Measurements from ENCODE around the gene GRM7. TPM values are rescaled to one million over a fixed set of nuclear protein-coding genes. Genes with fewer than 3 reads are reported as not detected.

The GRM7 gene
- total and polyA plus RNA-seq, 4 donors, result 0.20 to 1.3 (median 0.80) TPM

- Histone ChIP-seq H3K27ac (ENCODE audit: low read depth in 1 of 2, low read length in 1 of 2) (no peak overlapping the region), H3K36me3 (ENCODE audit: control insufficient read depth in 4 of 4, insufficient read depth in 4 of 4, low read length in 4 of 4) (no peaks in the 10 kb centered on the region), H3K9ac (ENCODE audit: insufficient read depth in 1 of 2, low read length in 2 of 2) (no peak overlapping the region), H3K4me3 (no peak overlapping the region), H3K9me3 (ENCODE audit: control insufficient read depth in 4 of 4, insufficient read depth in 3 of 4, low read length in 3 of 4) (peaks cover 0 to 3% (median 3%) of the 10 kb centered on the region in 4 donors), H3K27me3 (ENCODE audit: control insufficient read depth in 3 of 3, insufficient read depth in 3 of 3, low read length in 2 of 3) (no peaks in the 10 kb centered on the region), H3K4me1 (ENCODE audit: control insufficient read depth in 5 of 5, insufficient read depth in 5 of 5, low read length in 5 of 5) (no peaks in the 10 kb centered on the region)
- TF ChIP-seq CTCF (IDR thresholded peaks at IDR 0.05; ENCODE audit: control extremely low read depth, extremely low read depth), result no peak
- ATAC-seq (ENCODE audit: insufficient read depth, low FRiP score) (no peak), DNase-seq (peak in 1 of 3 donors; percentile 13)
- 41 to 66% methylated on average over 1 of the region's 1 CpG for WGBS, 2 donors
Observed at GRCh38 chr3:7095116-7095515, 234.2 kb downstream of the GRM7 start.

GRCh38 chr3:7100136-7100535, 239.2 kb downstream of the GRM7 start:
- 81% methylated on average over 1 of the region's 1 CpG for WGBS, 2 donors
- Histone ChIP-seq H3K9ac (ENCODE audit: insufficient read depth in 1 of 2, low read length in 2 of 2) (no peak overlapping the region), H3K4me3 (no peak overlapping the region), H3K27ac (ENCODE audit: low read depth in 1 of 2, low read length in 1 of 2) (no peak overlapping the region), H3K9me3 (ENCODE audit: control insufficient read depth in 4 of 4, insufficient read depth in 3 of 4, low read length in 3 of 4) (peaks cover 0 to 3% (median 3%) of the 10 kb centered on the region in 4 donors), H3K36me3 (ENCODE audit: control insufficient read depth in 4 of 4, insufficient read depth in 4 of 4, low read length in 4 of 4) (no peaks in the 10 kb centered on the region), H3K4me1 (ENCODE audit: control insufficient read depth in 5 of 5, insufficient read depth in 5 of 5, low read length in 5 of 5) (no peaks in the 10 kb centered on the region), H3K27me3 (ENCODE audit: control insufficient read depth in 3 of 3, insufficient read depth in 3 of 3, low read length in 2 of 3) (no peaks in the 10 kb centered on the region)
- DNase-seq (no peak), ATAC-seq (ENCODE audit: insufficient read depth, low FRiP score) (no peak)
- TF ChIP-seq CTCF (IDR thresholded peaks at IDR 0.05; ENCODE audit: control extremely low read depth, extremely low read depth), result no peak

- H3K27me3 ChIP-seq (ENCODE audit: control insufficient read depth in 3 of 3, insufficient read depth in 3 of 3, low read length in 2 of 3), result no peaks in the 10 kb centered on the region
- H3K4me1 ChIP-seq (ENCODE audit: control insufficient read depth in 5 of 5, insufficient read depth in 5 of 5, low read length in 5 of 5), result no peaks in the 10 kb centered on the region
- TF ChIP-seq CTCF (IDR thresholded peaks at IDR 0.05; ENCODE audit: control extremely low read depth, extremely low read depth), result no peak
- ATAC-seq (ENCODE audit: insufficient read depth, low FRiP score), result no peak
- 59 to 82% methylated on average over 1 of the region's 1 CpG for WGBS, 2 donors
- no peak for DNase-seq
- no peak overlapping the region for H3K9ac ChIP-seq (ENCODE audit: insufficient read depth in 1 of 2, low read length in 2 of 2)
- H3K4me3 ChIP-seq, result no peak overlapping the region
- H3K36me3 ChIP-seq (ENCODE audit: control insufficient read depth in 4 of 4, insufficient read depth in 4 of 4, low read length in 4 of 4), result no peaks in the 10 kb centered on the region
- H3K9me3 ChIP-seq (ENCODE audit: control insufficient read depth in 4 of 4, insufficient read depth in 3 of 4, low read length in 3 of 4), result no peaks in the 10 kb centered on the region
- H3K27ac ChIP-seq (ENCODE audit: low read depth in 1 of 2, low read length in 1 of 2), result no peak overlapping the region
Observed at GRCh38 chr3:7106635-7107034, 245.7 kb downstream of the GRM7 start.

GRCh38 chr3:7112523-7113056, 251.7 kb downstream of the GRM7 start:
- peak in 1 of 3 donors; percentile 2 for DNase-seq
- Histone ChIP-seq H3K4me3 (no peak overlapping the region), H3K4me1 (ENCODE audit: control insufficient read depth in 5 of 5, insufficient read depth in 5 of 5, low read length in 5 of 5) (no peaks in the 10 kb centered on the region), H3K9ac (ENCODE audit: insufficient read depth in 1 of 2, low read length in 2 of 2) (no peak overlapping the region), H3K9me3 (ENCODE audit: control insufficient read depth in 4 of 4, insufficient read depth in 3 of 4, low read length in 3 of 4) (no peaks in the 10 kb centered on the region), H3K27me3 (ENCODE audit: control insufficient read depth in 3 of 3, insufficient read depth in 3 of 3, low read length in 2 of 3) (no peaks in the 10 kb centered on the region), H3K27ac (ENCODE audit: low read depth in 1 of 2, low read length in 1 of 2) (no peak overlapping the region), H3K36me3 (ENCODE audit: control insufficient read depth in 4 of 4, insufficient read depth in 4 of 4, low read length in 4 of 4) (no peaks in the 10 kb centered on the region)
- TF ChIP-seq CTCF (IDR thresholded peaks at IDR 0.05; ENCODE audit: control extremely low read depth, extremely low read depth), result no peak
- 81 to 85% methylated on average over 1 of the region's 1 CpG for WGBS, 2 donors
- ATAC-seq (ENCODE audit: insufficient read depth, low FRiP score), result no peak

Measured in lung (tissue), 12 donors.